K562 (cell line): Measurements from ENCODE around the gene DTD1. TPM values are rescaled to one million over a fixed set of nuclear protein-coding genes. Genes with fewer than 3 reads are reported as not detected.

ENCODE experiments used
- ATAC-seq: fragments of 200-7000 bp; cut with Tn5 transposase; 3 replicates; pipeline ENCODE4 v1.9.1; 2020; ENCODE audit warnings: moderate library complexity
- BruUV-seq: library from RNA; stranded (reverse); fragments of 400-500 nt; replicated peaks from 2 replicates; lab custom pipeline; 2021; lab: Mats Ljungman, UMichigan
- CTCF ChIA-PET: fragments of 300-600 bp; formaldehyde crosslinking; extraction: SDS; loops from one replicate; lab custom pipeline; 2021; ENCODE audit warnings: low intra/inter-chr PET ratio; lab: Yijun Ruan, JAX
- POLR2A ChIA-PET: fragments of 300-600, 350-650 bp; sonication (Branson Sonifier 250); formaldehyde crosslinking; extraction: SDS; loops from one replicate; lab custom pipeline; 2021; ENCODE audit warnings: antibody characterized with exemption, inconsistent platforms; lab: Yijun Ruan, JAX
- DNase-seq, 4 experiments: peaks; one replicate each; pipeline versions ENCODE4 v3.0.0 to v3.0.0-alpha.2; 2011 to 2018; ENCODE audit warnings: low spot score in 3 of 4, mixed read lengths in 3 of 4; ENCODE audit errors: extremely low read depth in 1 of 4
- FAIRE-seq: peaks from 2 replicates; lab custom pipeline; 2011; peaks lifted over from hg19 to GRCh38; lab: Jason Lieb, UNC
- H2AFZ ChIP-seq: 2 replicates; pipeline ENCODE4 v1.6.0; 2011; ENCODE audit warnings: low read depth, low read length, control low read depth, inconsistent platforms
- H3K27ac ChIP-seq: fragments of 200-600 bp; 3 replicates; pipeline ENCODE4 v1.8.0; 2011; ENCODE audit warnings: low read depth, mild to moderate bottlenecking, control low read depth, inconsistent platforms, low read length, moderate library complexity, mixed read lengths; ENCODE audit errors: extremely low read depth
- H3K27me3 ChIP-seq, 2 experiments: fragments of 300-600 bp in 1 of 2; 2 replicates in 1 of 2; 3 replicates in 1 of 2; pipeline versions ENCODE4 v1.6.0 to v1.8.0; 2011; ENCODE audit warnings: inconsistent platforms in 2 of 2, low read length in 2 of 2, mild to moderate bottlenecking in 1 of 2, mixed read lengths in 1 of 2, moderate library complexity in 1 of 2; ENCODE audit not compliant: control insufficient read depth in 2 of 2, insufficient read depth in 2 of 2
- H3K36me3 ChIP-seq: fragments of 300-600 bp; 3 replicates; pipeline ENCODE4 v1.8.0; 2011; ENCODE audit warnings: mild to moderate bottlenecking, low read length, inconsistent platforms; ENCODE audit not compliant: control insufficient read depth, insufficient read depth
- H3K4me1 ChIP-seq, 2 experiments: fragments of 200-600 bp in 1 of 2; replicated peaks in 1 of 2; 2 replicates in 1 of 2; 3 replicates in 1 of 2; pipeline versions ENCODE4 v1.5.1 to v1.8.0; 2011; ENCODE audit warnings: inconsistent platforms in 2 of 2, low read length in 2 of 2, mild to moderate bottlenecking in 1 of 2, mixed read lengths in 1 of 2, moderate library complexity in 1 of 2; ENCODE audit not compliant: control insufficient read depth in 2 of 2, insufficient read depth in 2 of 2
- H3K4me2 ChIP-seq: 2 replicates; pipeline ENCODE4 v1.6.1; 2011; ENCODE audit warnings: low read length, control low read depth, inconsistent platforms, mixed read lengths; ENCODE audit not compliant: insufficient read depth
- H3K4me3 ChIP-seq: fragments of 200-600 bp; sonication (generic), shearing (Covaris generic); 2 replicates; pipeline ENCODE4 v1.5.1; 2016; ENCODE audit warnings: control low read depth, inconsistent platforms
- H3K79me2 ChIP-seq: fragments of 200-600 bp; 3 replicates; pipeline ENCODE4 v1.8.0; 2011; ENCODE audit warnings: low read length, inconsistent platforms; ENCODE audit not compliant: control insufficient read depth, insufficient read depth
- H3K9ac ChIP-seq, 2 experiments: 2 replicates each; pipeline versions ENCODE4 v1.6.0 to v1.6.1; 2011; ENCODE audit warnings: low read depth in 2 of 2, low read length in 2 of 2, control low read depth in 1 of 2, inconsistent platforms in 1 of 2, mild to moderate bottlenecking in 1 of 2, mixed read lengths in 1 of 2; ENCODE audit not compliant: insufficient read depth in 1 of 2
- H3K9me1 ChIP-seq: one replicate; pipeline ENCODE4 v1.6.0; 2011; ENCODE audit warnings: inconsistent platforms, mild to moderate bottlenecking, low read length, moderate library complexity; ENCODE audit not compliant: control insufficient read depth, insufficient read depth
- H3K9me3 ChIP-seq: replicated peaks from 2 replicates; pipeline ENCODE4 v1.5.1; 2011; ENCODE audit warnings: low read depth, low read length, inconsistent platforms; ENCODE audit not compliant: control insufficient read depth, insufficient read depth
- H4K20me1 ChIP-seq: replicated peaks from 2 replicates; pipeline ENCODE4 v1.6.1; 2011; ENCODE audit warnings: low read length, inconsistent platforms, mixed read lengths; ENCODE audit not compliant: control insufficient read depth, insufficient read depth
- C11orf30 ChIP-seq: fragments of 450-650 bp; IDR thresholded peaks from 2 replicates; pipeline ENCODE4 v1.6.1; 2016; ENCODE audit warnings: low read depth, mild to moderate bottlenecking
- CREB3 ChIP-seq: fragments of 450-650 bp; conservative IDR thresholded peaks from 2 replicates; pipeline ENCODE4 v1.6.1; 2016; ENCODE audit warnings: missing genetic modification characterization, low read depth, mild to moderate bottlenecking, missing compliant biosample characterization, moderate library complexity
- CTCFL ChIP-seq: IDR thresholded peaks from 2 replicates; pipeline ENCODE4 v1.6.1; 2011; ENCODE audit warnings: borderline replicate concordance, low read depth, mild to moderate bottlenecking, moderate library complexity, low read length; ENCODE audit not compliant: insufficient read depth, poor library complexity, severe bottlenecking
- GABPB2 ChIP-seq: fragments of 250-450 bp; sonication (Bioruptor Pico); conservative IDR thresholded peaks from 2 replicates; pipeline ENCODE4 v1.5.1; 2021; ENCODE audit warnings: mild to moderate bottlenecking
- GTF2A2 ChIP-seq: IDR thresholded peaks from 2 replicates; pipeline ENCODE4 v1.6.1; 2016; ENCODE audit warnings: mild to moderate bottlenecking, missing genetic modification characterization, missing compliant biosample characterization
- MCM2 ChIP-seq: fragments of 450-650 bp; IDR thresholded peaks from 2 replicates; pipeline ENCODE4 v1.6.1; 2017; ENCODE audit warnings: low read depth, mild to moderate bottlenecking
- MCM3 ChIP-seq: fragments of 450-650 bp; IDR thresholded peaks from 2 replicates; pipeline ENCODE4 v1.6.1; 2016
- NFYB ChIP-seq: IDR thresholded peaks from 2 replicates; pipeline ENCODE4 v1.6.1; 2011; ENCODE audit warnings: mild to moderate bottlenecking, moderate library complexity; ENCODE audit not compliant: insufficient read length; ENCODE audit errors: extremely low read depth
- SP2 ChIP-seq: IDR thresholded peaks from 2 replicates; pipeline ENCODE4 v1.6.1; 2011; ENCODE audit warnings: mild to moderate bottlenecking, low read depth, low read length, moderate library complexity; ENCODE audit not compliant: poor library complexity, severe bottlenecking; ENCODE audit errors: extremely low read depth
- SREBF1 ChIP-seq: fragments of 150-350 bp; IDR thresholded peaks from 2 replicates; pipeline ENCODE4 v1.6.1; 2014; ENCODE audit warnings: antibody characterized with exemption, low read depth, low read length, borderline replicate concordance
- SRSF7 ChIP-seq: fragments of 200-400 bp; formaldehyde crosslinking; optimal IDR thresholded peaks from 2 replicates; pipeline ENCODE3; 2017; ENCODE audit warnings: mild to moderate bottlenecking, low read depth, low read length
- TRIM24 ChIP-seq, 2 experiments: fragments of 450-650 bp; IDR thresholded peaks; 2 replicates each; pipeline ENCODE4 v1.6.1; 2016
- ZMIZ1 ChIP-seq, 2 experiments: fragments of 150-350 bp in 1 of 2; IDR thresholded peaks; 2 replicates each; pipeline ENCODE4 v1.6.1; 2012 to 2016; ENCODE audit warnings: low read depth in 2 of 2, low read length in 2 of 2, mild to moderate bottlenecking in 1 of 2, moderate library complexity in 1 of 2
- WGBS: fragments of 100-300 bp; shearing (Covaris generic); methylation state at CpG from one replicate; pipeline ENCODE4 v1.1.6; 2016; ENCODE audit warnings: low coverage, mixed read lengths; ENCODE audit not compliant: insufficient coverage; ENCODE audit errors: missing lambda C conversion rate; 5-methylcytosine and 5-hydroxymethylcytosine counted together
- in situ Hi-C: fragments of 300-500 bp; cut with MboI; formaldehyde crosslinking; loops from 4 replicates; pipeline ENCODE4 v1.15.0; 2018; ENCODE audit warnings: inconsistent platforms, mixed read lengths
- intact Hi-C: fragments of 100-400 bp; cut with micrococcal nuclease; formaldehyde crosslinking; loops from 2 replicates; pipeline ENCODE4 v1.14.2; 2022
- polyA plus RNA-seq, 8 experiments: library from polyadenylated mRNA; depleted of rRNA in 4 of 8; stranded (reverse) in 5 of 8; unstranded in 3 of 8; fragments of >200 nt; fragmentation: Nextera tagmentation in 2 of 8; fragmentation: Illumina TruSeq in 1 of 8; extraction: Ambion mirVana in 2 of 8; extraction: Trizol in 1 of 8; gene quantifications; 2 replicates each; pipeline versions ENCODE4 v1.2.1 to v1.2.3, GENCODE V29; 2011 to 2014; ENCODE audit warnings: inconsistent platforms in 1 of 8, missing spikeins in 1 of 8
- total RNA-seq, 7 experiments: library from RNA; depleted of rRNA in 6 of 7; stranded (reverse); fragments of >200 nt in 6 of 7; fragmentation: Illumina TruSeq in 2 of 7; extraction: Trizol in 2 of 7; gene quantifications; 2 replicates each; pipeline versions ENCODE4 v1.2.1 to v1.2.3, GENCODE V29; 2011 to 2021; ENCODE audit warnings: low replicate concordance in 1 of 7

DTD1 gene
- total and polyA plus RNA-seq, 9 of the 15 experiments (the other 6 are each of a cell fraction or from before 2014, with no cell fraction given): 5.7 to 28.6 (median 26.8) TPM

- TF ChIP-seq NFYB (no peak), MCM3 (no peak), C11orf30 (no peak), CREB3 (tag) (no peak), GABPB2 (CRISPR knock-in tag) (no peak)
- TF ChIP-seq, all 486 proteins: peak for 0
These were observed 74.6 kb downstream of the DTD1 start (continued) for GRCh38 chr20:18662279-18663040.

- H3K4me3 ChIP-seq: no peak overlapping the region
- no peak overlapping the region for H2AFZ ChIP-seq
- DNase-seq (no peak), ATAC-seq (no peak), FAIRE-seq (no peak)
- no peaks in the 10 kb centered on the region for H3K9me3 ChIP-seq
- BruUV-seq: no TSS peak
- no peak overlapping the region for H3K9ac ChIP-seq
- CTCF ChIA-PET: no interaction called here
- H3K27me3 ChIP-seq: no peaks in the 10 kb centered on the region; a peak in 1 of 5 replicates
- no peak overlapping the region for H3K4me2 ChIP-seq
- intact Hi-C loops: no loop called here
- H3K36me3 ChIP-seq: no peaks in the 10 kb centered on the region
- POLR2A ChIA-PET: interaction anchor here (1.6 kb wide), 1 partner anchor 17 kb away, joined by 3 read pairs; no protein-coding TSS in a partner anchor
- peaks cover 2% of the 10 kb centered on the region for H3K9me1 ChIP-seq
- no peaks in the 10 kb centered on the region for H3K79me2 ChIP-seq
- 14% methylated on average over 1 of the region's 2 CpGs for WGBS
- H3K27ac ChIP-seq: no peak overlapping the region
- in situ Hi-C loops: no loop called here
- H4K20me1 ChIP-seq: 0 out of 2 replicates have a peak, but pooled peaks cover 4% of the 10 kb centered on the region
- H3K4me1 ChIP-seq: no peaks in the 10 kb centered on the region
- TF ChIP-seq ZMIZ1 (IDR thresholded peaks at IDR 0.05; ENCODE audit: low read depth in 2 of 2, low read length in 2 of 2) (no peak), TRIM24 (IDR thresholded peaks at IDR 0.05) (no peak), GTF2A2 (tag) (no peak), SP2 (no peak), MCM2 (no peak), SRSF7 (no peak), CTCFL (no peak), SREBF1 (no peak)
These were observed 76.1 kb downstream of the DTD1 start for GRCh38 chr20:18663932-18664331.
